Sigmoid colon (tissue), 7 donors: ENCODE results near the gene ZBTB45. TPM values are rescaled to one million over a fixed set of nuclear protein-coding genes. Genes with fewer than 3 reads are reported as not detected.

ENCODE experiments used
- DNase-seq: peaks from one replicate; pipeline ENCODE4 v3.0.0-alpha.2; 2019
- H3K27ac ChIP-seq, 4 donors: fragments of 200-600 bp; sonication (generic); one replicate each; pipeline ENCODE4 v1.5.1; 2016 to 2019; ENCODE audit warnings: mild to moderate bottlenecking in 1 of 4
- H3K27me3 ChIP-seq, 3 donors: fragments of 200-600 bp; sonication (generic); one replicate each; pipeline ENCODE4 v1.5.1; 2019; ENCODE audit warnings: mild to moderate bottlenecking in 1 of 3
- H3K36me3 ChIP-seq, 4 donors: fragments of 200-600 bp; sonication (generic); one replicate each; pipeline ENCODE4 v1.5.1; 2016 to 2019
- H3K4me1 ChIP-seq, 4 donors: fragments of 200-600 bp; sonication (generic); one replicate each; pipeline ENCODE4 v1.5.1; 2017 to 2019
- H3K4me3 ChIP-seq, 4 donors: fragments of 200-600 bp; sonication (generic); one replicate each; pipeline ENCODE4 v1.5.1; 2017 to 2019; ENCODE audit warnings: mild to moderate bottlenecking in 2 of 4, moderate library complexity in 1 of 4
- H3K9me3 ChIP-seq, 4 donors: fragments of 200-600 bp in 3 of 4; sonication (generic) in 3 of 4; one replicate each; pipeline versions ENCODE4 v1.5.1 to v1.6.1; 2013 to 2019
- CTCF ChIP-seq, 4 experiments: fragments of 450-650 bp in 3 of 4; fragments of 200-600 bp in 1 of 4; IDR thresholded peaks; one replicate each; pipeline ENCODE4 v1.5.1; 2016 to 2019; ENCODE audit warnings: antibody characterized with exemption in 4 of 4, mild to moderate bottlenecking in 3 of 4, moderate library complexity in 2 of 4
- EP300 ChIP-seq, 4 donors: sonication (generic); formaldehyde crosslinking; IDR thresholded peaks; one replicate each; pipeline ENCODE4 v1.6.1; 2017; ENCODE audit warnings: antibody characterized with exemption in 4 of 4
- POLR2A ChIP-seq, 2 donors: fragments of 450-650 bp; IDR thresholded peaks; one replicate each; pipeline ENCODE4 v1.6.1; 2016; ENCODE audit warnings: antibody characterized with exemption in 2 of 2, mild to moderate bottlenecking in 2 of 2, moderate library complexity in 2 of 2
- POLR2AphosphoS5 ChIP-seq, 4 donors: sonication (generic); formaldehyde crosslinking; IDR thresholded peaks; one replicate each; pipeline ENCODE4 v1.6.1; 2017; ENCODE audit warnings: antibody characterized with exemption in 4 of 4
- WGBS, 2 donors: extraction: QIAGEN DNeasy Blood & Tissue Kit; methylation state at CpG; one replicate each; pipeline ENCODE4 v1.1.7; 2013; 5-methylcytosine and 5-hydroxymethylcytosine counted together
- intact Hi-C: fragments of 100-400 bp; cut with DNase I; formaldehyde crosslinking; loops from one replicate; pipeline ENCODE4 v1.15.1; 2023
- polyA plus RNA-seq, 3 donors: library from polyadenylated mRNA; stranded (reverse); fragments of 200-250 nt; gene quantifications; one replicate each; pipeline ENCODE4 v1.2.3, GENCODE V29; 2013
- total RNA-seq, 4 donors: library from RNA; depleted of rRNA; stranded (reverse); fragments of >200 nt; gene quantifications; one replicate each; pipeline ENCODE4 v1.1.0, GENCODE V29; 2016
- donor health status: healthy with polysubstance abuse.
- donor health status: Bipolar disorder and iron deficiency.
- donor health status: healthy.

Gene ZBTB45
- total and polyA plus RNA-seq, 7 donors, result 4.9 to 13.8 (median 8.2) TPM

GRCh38 chr19:58480481-58480830, 39.2 kb downstream of the ZBTB45 start:
- intact Hi-C loops, result no loop called here
- TF ChIP-seq CTCF (IDR thresholded peaks at IDR 0.05), result no peak
- TF ChIP-seq EP300 (IDR thresholded peaks at IDR 0.05), result no peak
- no peak for TF ChIP-seq POLR2A (IDR thresholded peaks at IDR 0.05)
- TF ChIP-seq POLR2AphosphoS5 (IDR thresholded peaks at IDR 0.05), result no peak
- no peak for DNase-seq
- H3K36me3 ChIP-seq, result peaks cover 0 to 32% (median 8%) of the 10 kb centered on the region in 4 donors
- no peak overlapping the region for H3K4me3 ChIP-seq
- H3K27me3 ChIP-seq, result no peaks in the 10 kb centered on the region
- no peak overlapping the region for H3K27ac ChIP-seq
- WGBS, 2 donors, result 93 to 94% methylated on average over 20 of the region's 20 CpGs
- H3K9me3 ChIP-seq, result no peaks in the 10 kb centered on the region
- H3K4me1 ChIP-seq, result peaks cover 0 to 13% (median 13%) of the 10 kb centered on the region in 4 donors

- WGBS, 2 donors, result 90 to 93% methylated on average over 28 of the region's 28 CpGs
- H3K36me3 ChIP-seq, result peaks cover 0 to 32% (median 8%) of the 10 kb centered on the region in 4 donors
- no peak for DNase-seq
- H3K27ac ChIP-seq, result no peak overlapping the region
- H3K9me3 ChIP-seq, result no peaks in the 10 kb centered on the region
- TF ChIP-seq CTCF (IDR thresholded peaks at IDR 0.05) (no peak), POLR2AphosphoS5 (IDR thresholded peaks at IDR 0.05) (no peak), EP300 (IDR thresholded peaks at IDR 0.05) (no peak), POLR2A (IDR thresholded peaks at IDR 0.05) (no peak)
- H3K4me1 ChIP-seq, result peaks cover 0 to 19% (median 18%) of the 10 kb centered on the region in 4 donors
- H3K4me3 ChIP-seq, result no peak overlapping the region
- H3K27me3 ChIP-seq, result no peaks in the 10 kb centered on the region
- intact Hi-C loops, result no loop called here
Measured at GRCh38 chr19:58479736-58480480, 39.7 kb downstream of the ZBTB45 start.

GRCh38 chr19:58479303-58479702, 40.3 kb downstream of the ZBTB45 start:
- H3K27me3 ChIP-seq, result no peaks in the 10 kb centered on the region
- peaks cover 0 to 32% (median 8%) of the 10 kb centered on the region in 4 donors for H3K36me3 ChIP-seq
- WGBS, 2 donors, result 87 to 88% methylated on average over 7 of the region's 7 CpGs
- no peak for DNase-seq
- intact Hi-C loops, result no loop called here
- TF ChIP-seq CTCF (IDR thresholded peaks at IDR 0.05), result no peak
- no peak for TF ChIP-seq POLR2A (IDR thresholded peaks at IDR 0.05)
- no peak for TF ChIP-seq EP300 (IDR thresholded peaks at IDR 0.05)
- TF ChIP-seq POLR2AphosphoS5 (IDR thresholded peaks at IDR 0.05), result no peak
- no peak overlapping the region for H3K4me3 ChIP-seq
- H3K4me1 ChIP-seq, result peaks cover 0 to 22% (median 21%) of the 10 kb centered on the region in 4 donors
- H3K9me3 ChIP-seq, result no peaks in the 10 kb centered on the region
- H3K27ac ChIP-seq, result no peak overlapping the region

GRCh38 chr19:58477871-58478270, 41.7 kb downstream of the ZBTB45 start:
- no peak for DNase-seq
- peak overlapping the region in 1 of 4 donors; percentile 92 for H3K27ac ChIP-seq
- H3K36me3 ChIP-seq, result peaks cover 2 to 39% (median 8%) of the 10 kb centered on the region in 4 donors
- no peaks in the 10 kb centered on the region for H3K9me3 ChIP-seq
- no peaks in the 10 kb centered on the region for H3K27me3 ChIP-seq
- no peak overlapping the region for H3K4me3 ChIP-seq
- TF ChIP-seq EP300 (IDR thresholded peaks at IDR 0.05) (no peak), CTCF (IDR thresholded peaks at IDR 0.05) (no peak), POLR2AphosphoS5 (IDR thresholded peaks at IDR 0.05) (no peak), POLR2A (IDR thresholded peaks at IDR 0.05) (no peak)
- intact Hi-C loops, result no loop called here
- 100% methylated on average over 1 of the region's 1 CpG for WGBS, 2 donors
- H3K4me1 ChIP-seq, result peaks cover 0 to 22% (median 21%) of the 10 kb centered on the region in 4 donors
